GM18511 (cell line): Measurements from ENCODE around the gene NUP88.
"Not testable (repeated sequence)": the region's sequence is repeated elsewhere in the genome, so short reads cannot be mapped to it uniquely, and the experiment has no call there.

ENCODE experiments used
- ATAC-seq: cut with Tn5 transposase; IDR thresholded peaks from one replicate; pipeline ENCODE4 v1.9.1; 2021; ENCODE audit warnings: mild to moderate bottlenecking, moderate library complexity; ENCODE audit not compliant: unreplicated experiment

Gene NUP88

DNA sequence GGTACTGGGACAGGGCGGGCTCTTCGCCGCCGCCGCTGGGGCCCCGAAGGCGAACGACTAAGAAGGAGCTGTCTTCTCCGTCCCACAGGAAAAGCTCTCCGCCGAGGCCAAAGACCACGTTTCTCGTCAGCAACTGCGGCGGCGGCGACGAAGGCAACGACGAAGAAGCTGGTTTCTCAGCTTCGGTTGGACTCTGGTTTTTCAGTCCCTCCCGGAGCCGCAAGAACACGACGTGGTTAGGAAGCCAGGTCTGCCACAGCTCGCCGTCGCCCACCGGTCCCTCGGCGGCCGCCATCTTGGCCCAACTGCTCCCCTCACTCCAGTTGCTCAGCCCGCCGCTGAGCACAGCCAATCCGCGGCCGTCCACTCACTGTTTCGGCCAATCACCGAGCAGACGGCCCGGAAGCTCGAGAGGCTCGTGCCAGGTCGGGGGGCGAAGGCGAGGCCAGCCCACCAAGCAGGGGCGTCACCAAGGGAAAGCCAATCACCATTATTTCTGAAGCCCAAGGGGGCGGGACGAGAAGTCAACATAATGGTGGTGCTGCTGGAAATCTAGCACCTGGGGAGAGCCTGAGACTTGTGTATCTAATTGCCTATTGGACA lies at the start of gene NUP88:
TSS of gene NUP88 (minus strand) at position 307 of the 603 bp plus-strand sequence. CDS start at position 295, 12 bp downstream.
- peak; percentile 90 for ATAC-seq

- no peak for ATAC-seq
Observed at GRCh38 chr17:5468075-5468473, 48.6 kb upstream of the NUP88 start.

- ATAC-seq: no peak
Observed at GRCh38 chr17:5467416-5467815, 48.0 kb upstream of the NUP88 start.

DNA sequence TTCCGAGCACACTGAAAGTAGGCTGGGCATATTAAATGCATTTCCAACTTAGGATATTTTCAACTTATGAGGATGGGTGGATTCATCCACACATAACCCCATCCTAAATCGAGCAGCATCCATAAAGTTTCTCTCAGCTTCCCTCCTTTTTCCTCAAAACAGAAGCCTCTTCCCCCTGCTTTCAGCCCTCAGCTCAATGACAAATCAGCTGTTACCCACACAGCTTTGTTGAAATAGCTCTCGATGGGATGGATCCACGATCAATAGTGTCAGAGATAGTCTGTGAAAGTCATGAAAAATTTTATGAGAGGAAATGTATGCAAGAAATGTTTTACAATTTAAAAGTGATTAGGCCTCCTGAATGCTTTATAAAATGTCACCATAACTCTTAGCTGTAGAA lies 46.8 kb upstream of the NUP88 start:
- ATAC-seq: no peak

- ATAC-seq: no peak
Observed at GRCh38 chr17:5464717-5465507, 45.5 kb upstream of the NUP88 start.

DNA sequence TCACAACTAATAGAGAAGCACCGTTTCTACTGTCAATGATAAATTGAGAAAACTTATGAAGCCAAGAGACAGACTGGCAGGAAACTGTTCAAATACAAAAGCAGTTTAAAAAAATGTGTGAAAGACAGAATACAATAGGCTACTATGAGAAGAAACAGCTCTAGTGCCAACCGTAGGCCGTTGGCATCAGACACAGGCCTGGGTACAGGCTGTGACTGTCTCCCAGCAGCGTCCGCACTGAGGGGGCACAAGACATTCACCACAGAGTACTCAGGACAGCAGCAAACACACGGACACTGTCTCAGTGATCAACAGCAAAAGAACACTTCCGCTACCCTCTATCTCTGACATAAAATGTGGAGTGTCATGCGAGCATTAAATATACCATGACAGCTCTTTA lies 27.3 kb upstream of the NUP88 start:
- ATAC-seq: no peak

- ATAC-seq: no peak
Observed at GRCh38 chr17:5444209-5444608, 24.7 kb upstream of the NUP88 start.

DNA sequence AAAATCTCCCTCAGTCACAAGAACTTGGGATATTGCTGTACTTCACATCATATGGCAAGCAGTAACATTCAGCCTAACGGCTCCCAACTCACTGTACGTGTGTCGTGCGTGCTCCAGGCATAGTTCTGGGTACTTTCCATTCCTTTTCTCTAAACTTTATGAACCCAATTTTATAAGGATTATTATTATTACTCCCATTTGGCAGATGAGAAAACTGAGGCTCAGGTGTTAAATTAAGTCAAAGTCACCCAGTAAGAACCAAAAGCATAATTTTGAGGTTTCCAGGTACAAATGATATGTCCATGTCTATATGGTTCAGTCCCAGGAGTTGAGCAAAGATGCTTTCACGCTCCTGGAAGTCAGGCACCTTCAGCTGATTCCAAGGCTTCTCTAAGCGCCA lies 24.3 kb upstream of the NUP88 start:
- ATAC-seq: no peak

DNA sequence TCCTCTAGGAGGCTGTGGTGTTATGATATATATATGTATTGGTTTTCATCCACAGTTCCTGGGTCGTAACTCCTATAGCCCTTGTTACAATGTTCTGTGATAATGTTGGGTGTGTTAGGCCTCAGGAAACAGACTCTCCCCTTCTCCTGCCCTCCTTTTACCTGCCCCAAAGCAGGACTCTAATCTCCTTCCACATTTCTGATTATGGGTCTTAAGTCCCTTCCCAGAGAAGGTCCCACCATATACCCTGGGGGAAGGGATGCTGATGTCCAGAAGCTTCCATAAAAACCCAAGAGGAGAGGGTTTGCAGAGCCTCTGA lies 19.9 kb upstream of the NUP88 start:
- no peak for ATAC-seq

- peak; percentile 73 for ATAC-seq
Observed at GRCh38 chr17:5438716-5439445, 19.4 kb upstream of the NUP88 start, which contains the start of gene C1QBP. Gene C1QBP, minus strand, starts transcription at chr17:5439155. Its CDS starts 82 bp downstream, at chr17:5439073.

DNA sequence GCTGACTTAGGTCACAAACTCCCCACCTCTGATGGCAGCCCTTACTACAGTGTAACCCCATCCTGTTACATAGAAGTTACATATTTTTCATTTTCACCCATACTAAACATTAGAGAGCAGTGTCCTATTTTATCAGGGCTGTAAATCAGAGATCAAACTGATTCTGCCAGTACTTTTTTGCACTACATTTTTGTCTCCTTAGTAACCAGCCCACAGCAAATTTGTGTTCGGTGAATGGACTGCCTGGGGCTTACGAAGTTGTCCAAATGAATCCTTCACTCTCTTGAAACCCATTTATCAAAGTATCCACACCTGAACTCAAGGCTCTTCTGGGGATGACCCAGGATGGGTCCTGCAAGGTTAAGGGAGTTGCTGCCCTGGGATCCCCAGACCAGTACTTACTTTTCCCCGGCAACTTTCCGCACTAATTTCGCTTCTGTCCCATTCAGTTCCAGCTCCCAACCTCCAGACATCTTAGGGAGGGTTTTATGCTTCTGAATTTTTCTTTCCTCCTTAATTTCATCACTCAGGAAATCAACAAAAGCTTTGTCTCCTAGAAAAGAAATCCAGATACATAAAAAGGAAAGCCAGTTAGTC lies 18.4 kb upstream of the NUP88 start:
- ATAC-seq: no peak

DNA sequence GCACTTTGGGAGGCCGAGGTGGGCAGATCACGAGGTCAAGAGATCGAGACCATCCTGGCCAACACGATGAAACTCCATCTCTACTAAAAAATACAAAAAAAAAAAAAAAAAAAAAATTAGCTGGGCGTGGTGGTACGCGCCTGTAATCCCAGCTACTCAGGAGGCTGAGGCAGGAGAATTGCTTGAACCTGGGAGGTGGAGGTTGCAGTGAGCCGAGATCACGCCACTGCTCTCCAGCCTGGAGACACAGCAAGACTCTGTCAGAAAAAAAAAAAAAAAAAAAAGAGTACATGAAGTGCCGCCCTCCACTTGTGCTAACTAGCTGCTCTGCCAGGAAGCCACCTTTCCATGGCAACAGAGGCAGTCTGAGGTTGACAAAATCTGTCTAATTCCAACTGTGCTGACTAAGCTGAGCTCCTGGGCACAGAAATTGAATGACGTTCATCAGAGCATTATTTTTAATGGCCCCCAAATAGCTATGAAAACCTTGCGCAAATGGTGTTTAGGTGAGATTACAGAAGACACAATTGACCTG lies 16.4 kb upstream of the NUP88 start:
- not testable (repeated sequence) for ATAC-seq

DNA sequence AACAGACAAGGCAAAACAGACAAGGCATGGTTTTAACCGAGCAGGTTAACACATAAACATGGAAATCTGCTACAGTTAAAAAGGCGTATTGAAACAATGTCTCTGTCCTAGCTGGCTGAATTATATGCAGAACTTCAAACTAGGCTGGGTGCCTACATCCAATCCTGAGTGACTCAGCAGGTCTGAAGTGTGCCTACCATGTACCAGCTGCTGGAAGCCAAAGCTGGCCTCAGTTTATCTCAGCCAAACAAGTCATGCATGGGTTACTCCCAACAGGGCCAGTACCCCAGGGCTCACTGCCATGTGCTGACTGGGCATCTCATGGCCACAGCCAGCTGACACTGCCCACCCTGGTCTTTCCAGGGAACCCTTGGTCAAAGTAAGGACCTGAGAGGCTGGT lies 15.5 kb upstream of the NUP88 start:
- ATAC-seq: no peak

DNA sequence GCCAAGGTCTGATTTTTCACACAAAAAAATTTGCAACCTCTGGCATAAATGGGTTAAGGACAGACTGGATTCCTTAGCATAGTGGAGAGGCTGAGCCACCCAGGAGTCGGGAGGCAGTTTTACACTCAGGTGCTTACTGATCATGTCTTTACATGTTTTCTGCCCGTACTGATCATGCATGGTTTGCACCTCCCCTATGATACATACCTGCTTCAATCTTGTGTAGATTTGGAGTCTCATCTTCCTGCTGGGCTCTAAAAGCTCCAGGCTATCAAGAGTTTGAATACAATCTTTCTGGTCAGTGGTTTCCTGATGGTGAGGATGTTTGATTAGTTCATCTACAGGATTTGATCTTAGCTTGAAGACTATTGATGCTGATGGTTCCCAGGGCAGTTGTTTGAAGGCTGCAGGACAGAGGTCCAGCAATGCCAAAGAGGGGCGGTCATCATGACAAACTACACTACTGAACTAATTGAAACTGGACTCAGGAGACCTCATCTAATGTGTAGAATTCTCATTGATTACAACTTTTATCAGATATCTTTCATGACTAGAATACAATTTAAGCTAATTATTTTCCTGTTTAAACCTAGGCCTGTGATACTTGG lies 12.6 kb upstream of the NUP88 start:
- no peak for ATAC-seq

GRCh38 chr17:5431234-5431633 lies 11.8 kb upstream of the NUP88 start:
- ATAC-seq: not testable (repeated sequence)

GRCh38 chr17:5430413-5430999 lies 11.0 kb upstream of the NUP88 start:
- no peak for ATAC-seq

DNA sequence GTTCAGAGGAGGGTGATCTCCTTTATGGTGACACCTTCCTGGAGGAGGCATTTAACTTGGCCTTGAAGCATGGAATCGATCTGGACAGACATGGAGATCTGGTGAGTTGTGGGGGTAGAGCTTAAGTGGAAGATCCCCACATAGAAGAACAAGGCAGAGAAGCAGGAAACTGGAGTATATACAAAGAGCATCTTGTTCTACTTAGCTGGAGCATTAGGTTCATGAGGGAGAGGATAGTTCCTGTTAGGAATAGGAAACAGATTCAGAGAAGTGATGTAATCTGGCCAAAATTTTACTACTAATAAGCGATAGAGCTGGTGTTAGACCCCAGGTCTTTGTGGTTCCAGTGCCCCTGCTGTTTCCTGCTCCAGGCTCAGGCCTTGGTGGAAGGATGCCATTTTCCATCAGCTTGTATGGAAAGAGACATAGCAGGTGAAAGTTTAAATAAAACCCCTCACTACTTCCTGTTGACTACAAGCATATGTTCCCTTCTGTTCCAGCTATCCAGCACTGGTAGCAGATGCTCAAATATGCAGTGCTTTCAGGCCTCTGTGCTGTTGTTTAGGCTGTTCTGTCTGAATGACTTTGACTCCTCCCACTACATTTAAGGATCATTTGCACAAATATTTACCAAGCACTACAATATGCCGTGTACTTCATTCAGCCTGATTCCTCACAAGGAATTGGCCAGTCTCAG lies 9.9 kb upstream of the NUP88 start:
- ATAC-seq: no peak

DNA sequence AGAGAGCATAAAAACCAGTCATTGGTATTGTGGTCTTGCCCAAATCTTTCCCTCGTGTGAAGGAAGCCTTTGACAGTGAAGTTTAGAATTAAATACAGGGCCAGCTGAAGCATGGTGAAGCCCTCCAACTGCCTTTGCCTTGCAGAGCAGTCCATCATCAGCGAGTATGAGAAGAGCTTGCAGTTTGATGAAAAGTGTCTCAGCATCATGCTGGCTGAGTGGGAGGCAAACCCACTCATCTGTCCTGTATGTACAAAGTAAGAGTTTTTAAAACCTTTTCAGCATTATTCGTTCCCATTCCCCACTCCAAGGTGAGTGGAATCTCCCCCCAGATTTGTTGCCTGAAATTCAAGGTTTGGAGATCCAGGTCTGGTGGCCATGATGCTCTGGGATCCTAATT lies 6.4 kb upstream of the NUP88 start:
- ATAC-seq: no peak

DNA sequence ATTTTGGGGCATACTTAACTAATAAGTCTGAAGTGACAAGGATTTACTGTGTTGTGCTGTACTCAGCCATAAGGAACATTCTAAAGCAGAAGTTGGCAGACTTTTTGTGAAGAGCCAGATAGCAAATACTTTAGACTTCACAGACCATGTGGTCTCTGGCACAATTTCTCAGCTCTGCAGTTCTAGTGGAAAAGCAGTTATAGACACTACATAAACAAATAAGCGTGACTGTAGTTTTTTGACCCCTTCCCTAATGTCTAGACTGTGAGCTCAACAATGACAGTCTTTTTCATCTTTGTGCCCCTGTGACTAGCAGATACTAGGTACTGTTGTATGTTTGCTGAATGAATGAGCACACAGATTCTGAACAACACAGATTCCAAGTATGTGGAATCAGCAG lies 5.4 kb upstream of the NUP88 start:
- no peak for ATAC-seq

GRCh38 chr17:5422505-5422904 lies 3.0 kb upstream of the NUP88 start:
- no peak for ATAC-seq
